Activated naive CD4-positive, alpha-beta T cell treated with anti-CD3 and anti-CD28 coated beads, Interleukin-2, amount 10 ng/mL, durations not matched to agents 7 days and 5 days (primary cell): ENCODE measurements around the gene WFDC9.
"Not testable (repeated sequence)": the region's sequence is repeated elsewhere in the genome, so short reads cannot be mapped to it uniquely, and the experiment has no call there.

ENCODE experiments used
- CTCF ChIA-PET: fragments of 350-600 bp; sonication (Branson Sonifier 250); formaldehyde crosslinking; loops from one replicate; lab custom pipeline; 2021; ENCODE audit warnings: antibody characterized with exemption; lab: Charles Lee
- DNase-seq: peaks from one replicate; pipeline ENCODE4 v3.0.0-alpha.2; 2020
- H3K27ac Mint-ChIP-seq: one replicate; pipeline ENCODE4 v1.8.0; 2021; ENCODE audit warnings: mild to moderate bottlenecking, moderate library complexity, mixed read lengths
- H3K27me3 Mint-ChIP-seq: one replicate; pipeline ENCODE4 v1.8.0; 2021; ENCODE audit warnings: mild to moderate bottlenecking, mixed read lengths
- H3K36me3 Mint-ChIP-seq: one replicate; pipeline ENCODE4 v1.8.0; 2021; ENCODE audit warnings: mixed read lengths
- H3K4me1 Mint-ChIP-seq: one replicate; pipeline ENCODE4 v1.8.0; 2021; ENCODE audit warnings: mixed read lengths
- H3K4me3 Mint-ChIP-seq: one replicate; pipeline ENCODE4 v1.8.0; 2021; ENCODE audit warnings: mild to moderate bottlenecking, moderate library complexity, mixed read lengths
- H3K9me3 Mint-ChIP-seq: one replicate; pipeline ENCODE4 v1.8.0; 2021; ENCODE audit warnings: mixed read lengths

Gene WFDC9

GRCh38 chr20:45626540-45626939 is 4.5 kb downstream of the WFDC9 start:
- CTCF ChIA-PET = no interaction called here
- Mint-ChIP-seq H3K36me3 (no peaks in the 10 kb centered on the region), H3K27ac (no peak overlapping the region), H3K27me3 (peaks cover 9% of the 10 kb centered on the region), H3K4me3 (no peak overlapping the region), H3K4me1 (no peaks in the 10 kb centered on the region), H3K9me3 (no peaks in the 10 kb centered on the region)
- DNase-seq = no peak

DNA sequence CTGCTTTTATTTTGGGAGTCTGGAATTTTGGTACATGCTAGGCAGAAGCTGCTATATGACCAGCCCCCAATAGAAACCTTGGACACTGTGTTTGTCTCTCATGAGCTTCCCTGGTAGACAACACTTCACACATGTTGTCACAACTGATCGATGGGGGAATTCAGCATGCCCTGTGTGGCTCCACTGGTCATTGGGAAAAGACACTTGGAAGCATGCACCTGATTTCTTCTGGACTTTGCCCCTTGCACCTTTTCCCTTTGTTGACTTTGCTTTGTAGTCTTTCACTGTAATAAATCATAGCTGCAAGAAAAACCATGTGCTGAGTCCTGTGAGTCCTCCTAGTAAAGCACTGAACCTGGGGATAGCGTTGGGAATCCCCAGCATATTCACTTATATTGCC is 9.5 kb downstream of the WFDC9 start:
- Mint-ChIP-seq H3K9me3 (no peaks in the 10 kb centered on the region), H3K4me1 (no peaks in the 10 kb centered on the region), H3K27ac (no peak overlapping the region), H3K4me3 (no peak overlapping the region), H3K36me3 (no peaks in the 10 kb centered on the region), H3K27me3 (peaks cover 8% of the 10 kb centered on the region)
- DNase-seq = no peak
- CTCF ChIA-PET = no interaction called here

- no peaks in the 10 kb centered on the region for H3K9me3 Mint-ChIP-seq
- no peak overlapping the region for H3K27ac Mint-ChIP-seq
- CTCF ChIA-PET = interaction anchor here (1.3 kb wide), 1 partner anchor 152 kb away, joined by 3 read pairs; no protein-coding TSS in a partner anchor
- no peak for DNase-seq
- no peak overlapping the region for H3K4me3 Mint-ChIP-seq
- no peaks in the 10 kb centered on the region for H3K4me1 Mint-ChIP-seq
- peaks cover 8% of the 10 kb centered on the region for H3K27me3 Mint-ChIP-seq
- H3K36me3 Mint-ChIP-seq = no peaks in the 10 kb centered on the region
These were observed 13.5 kb downstream of the WFDC9 start for GRCh38 chr20:45617591-45617990.

GRCh38 chr20:45612314-45612713 is 18.8 kb downstream of the WFDC9 start:
- H3K9me3 Mint-ChIP-seq = peaks cover 3% of the 10 kb centered on the region
- peaks cover 2% of the 10 kb centered on the region for H3K4me1 Mint-ChIP-seq
- CTCF ChIA-PET = no interaction called here
- H3K36me3 Mint-ChIP-seq = no peaks in the 10 kb centered on the region
- H3K27me3 Mint-ChIP-seq = no peaks in the 10 kb centered on the region
- no peak overlapping the region for H3K27ac Mint-ChIP-seq
- H3K4me3 Mint-ChIP-seq = no peak overlapping the region
- no peak for DNase-seq

- Mint-ChIP-seq H3K27me3 (no peaks in the 10 kb centered on the region), H3K27ac (no peak overlapping the region), H3K36me3 (no peaks in the 10 kb centered on the region), H3K4me3 (no peak overlapping the region), H3K4me1 (peaks cover 2% of the 10 kb centered on the region), H3K9me3 (peaks cover 8% of the 10 kb centered on the region)
- DNase-seq = no peak
- CTCF ChIA-PET = no interaction called here
These were observed 20.0 kb downstream of the WFDC9 start for GRCh38 chr20:45611054-45611453.

DNA sequence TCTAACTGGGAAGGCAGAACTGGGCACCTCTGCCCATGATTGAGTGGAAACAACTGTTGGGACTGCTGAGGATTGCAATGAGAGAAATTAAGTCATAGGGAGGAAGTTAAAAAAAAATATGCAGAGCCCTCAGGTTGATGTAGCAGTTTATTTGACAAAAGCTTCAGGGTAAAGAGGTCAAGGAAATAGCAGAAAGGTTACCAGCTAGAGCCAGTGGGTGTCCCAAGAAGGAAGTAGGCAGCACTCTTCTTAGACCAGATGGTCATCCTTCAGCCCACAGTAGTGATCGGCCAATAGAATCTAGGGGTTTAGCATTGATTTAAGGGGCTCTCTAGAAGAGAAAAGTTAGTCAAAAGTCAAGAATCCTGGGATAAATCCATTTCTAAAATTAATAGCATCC is 23.3 kb downstream of the WFDC9 start:
- Mint-ChIP-seq H3K27me3 (peaks cover 6% of the 10 kb centered on the region), H3K36me3 (no peaks in the 10 kb centered on the region), H3K9me3 (peaks cover 12% of the 10 kb centered on the region), H3K4me3 (no peak overlapping the region), H3K4me1 (peaks cover 2% of the 10 kb centered on the region), H3K27ac (no peak overlapping the region)
- CTCF ChIA-PET = no interaction called here
- DNase-seq = no peak

DNA sequence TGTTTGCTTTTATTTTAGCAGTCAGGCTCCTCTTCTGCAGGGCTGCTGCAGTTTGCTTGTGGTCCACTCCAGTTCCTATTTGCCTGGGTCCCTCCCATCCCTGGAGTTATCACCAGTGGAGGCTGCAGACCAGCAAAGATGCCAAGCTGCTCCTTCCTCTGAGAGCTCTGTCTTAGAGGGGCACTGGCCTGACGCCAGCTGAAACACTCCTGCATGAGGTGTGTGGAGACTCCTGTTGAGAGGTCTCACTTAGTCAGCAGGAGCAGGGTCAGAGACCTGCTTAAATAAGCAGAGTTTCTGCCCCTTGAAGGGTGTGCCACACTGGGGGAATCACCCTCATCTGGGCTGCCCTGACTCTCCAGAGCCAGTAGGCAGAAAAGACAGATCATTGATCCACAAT is 35.8 kb downstream of the WFDC9 start:
- Mint-ChIP-seq H3K9me3 (no peaks in the 10 kb centered on the region), H3K36me3 (no peaks in the 10 kb centered on the region), H3K27ac (no peak overlapping the region), H3K27me3 (peaks cover 11% of the 10 kb centered on the region), H3K4me1 (no peaks in the 10 kb centered on the region), H3K4me3 (no peak overlapping the region)
- CTCF ChIA-PET = interaction anchor here (4.9 kb wide), 1 partner anchor 176 kb away, joined by 44 read pairs; no protein-coding TSS in a partner anchor
- no peak for DNase-seq

GRCh38 chr20:45593498-45593897 is 37.6 kb downstream of the WFDC9 start:
- Mint-ChIP-seq H3K27me3 (peaks cover 20% of the 10 kb centered on the region), H3K4me3 (no peak overlapping the region), H3K9me3 (no peaks in the 10 kb centered on the region), H3K4me1 (no peaks in the 10 kb centered on the region), H3K36me3 (no peaks in the 10 kb centered on the region), H3K27ac (no peak overlapping the region)
- no peak for DNase-seq
- CTCF ChIA-PET = interaction anchor here (4.9 kb wide), 1 partner anchor 177 kb away, joined by 44 read pairs; no protein-coding TSS in a partner anchor

- no peaks in the 10 kb centered on the region for H3K9me3 Mint-ChIP-seq
- no peaks in the 10 kb centered on the region for H3K4me1 Mint-ChIP-seq
- H3K36me3 Mint-ChIP-seq = no peaks in the 10 kb centered on the region
- CTCF ChIA-PET = interaction anchor here (4.9 kb wide), 1 partner anchor 178 kb away, joined by 44 read pairs; no protein-coding TSS in a partner anchor
- peaks cover 20% of the 10 kb centered on the region for H3K27me3 Mint-ChIP-seq
- DNase-seq = peak; percentile 43
- no peak overlapping the region for H3K27ac Mint-ChIP-seq
- H3K4me3 Mint-ChIP-seq = no peak overlapping the region
These were observed 38.4 kb downstream of the WFDC9 start for GRCh38 chr20:45592574-45593189.

- Mint-ChIP-seq H3K27me3 (peaks cover 18% of the 10 kb centered on the region), H3K9me3 (no peaks in the 10 kb centered on the region), H3K27ac (no peak overlapping the region), H3K36me3 (no peaks in the 10 kb centered on the region), H3K4me3 (no peak overlapping the region), H3K4me1 (no peaks in the 10 kb centered on the region)
- DNase-seq = no peak
- CTCF ChIA-PET = interaction anchor here (1.7 kb wide), 1 partner anchor 181 kb away, joined by 8 read pairs; no protein-coding TSS in a partner anchor
These were observed 41.4 kb downstream of the WFDC9 start for GRCh38 chr20:45589725-45590124.

GRCh38 chr20:45588800-45589199 is 42.3 kb downstream of the WFDC9 start:
- no peak overlapping the region for H3K27ac Mint-ChIP-seq
- CTCF ChIA-PET = interaction anchor here (1.7 kb wide), 1 partner anchor 182 kb away, joined by 8 read pairs; no protein-coding TSS in a partner anchor

DNA sequence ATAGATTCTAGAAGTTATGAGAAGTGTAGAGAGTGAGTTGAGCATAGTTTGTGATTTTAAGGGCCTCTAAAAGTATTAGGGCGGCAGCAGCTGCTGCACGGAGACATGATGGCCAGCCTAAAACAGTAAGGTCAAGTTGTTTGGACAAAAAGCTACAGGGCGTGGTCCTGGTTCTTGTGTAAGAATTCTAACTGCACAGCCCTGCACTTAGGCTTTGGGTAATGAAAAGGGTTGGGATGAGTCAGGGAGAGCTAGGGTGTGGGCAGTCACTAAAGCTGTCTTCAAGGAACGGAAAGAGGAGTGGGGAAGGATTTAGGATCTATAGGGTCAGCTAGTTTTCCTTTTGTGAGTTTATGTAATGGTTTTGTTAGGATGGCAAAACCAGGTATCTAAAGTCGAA is 45.1 kb downstream of the WFDC9 start:
- H3K36me3 Mint-ChIP-seq, DNase-seq, H3K4me3 Mint-ChIP-seq, H3K4me1 Mint-ChIP-seq, H3K9me3 Mint-ChIP-seq, H3K27ac Mint-ChIP-seq: not testable (repeated sequence)
- CTCF ChIA-PET = interaction anchor here (0.8 to 1.3 kb wide), 2 partner anchors 185 to 186 kb away, joined by 3 read pairs; no protein-coding TSS in a partner anchor
- peaks cover 30% of the 10 kb centered on the region for H3K27me3 Mint-ChIP-seq

More at GRCh38 chr20:45588800-45589199, 42.3 kb downstream of the WFDC9 start:
- Mint-ChIP-seq H3K4me3 (no peak overlapping the region), H3K4me1 (no peaks in the 10 kb centered on the region), H3K9me3 (no peaks in the 10 kb centered on the region), H3K36me3 (no peaks in the 10 kb centered on the region), H3K27me3 (peaks cover 18% of the 10 kb centered on the region)
- DNase-seq = no peak

DNA sequence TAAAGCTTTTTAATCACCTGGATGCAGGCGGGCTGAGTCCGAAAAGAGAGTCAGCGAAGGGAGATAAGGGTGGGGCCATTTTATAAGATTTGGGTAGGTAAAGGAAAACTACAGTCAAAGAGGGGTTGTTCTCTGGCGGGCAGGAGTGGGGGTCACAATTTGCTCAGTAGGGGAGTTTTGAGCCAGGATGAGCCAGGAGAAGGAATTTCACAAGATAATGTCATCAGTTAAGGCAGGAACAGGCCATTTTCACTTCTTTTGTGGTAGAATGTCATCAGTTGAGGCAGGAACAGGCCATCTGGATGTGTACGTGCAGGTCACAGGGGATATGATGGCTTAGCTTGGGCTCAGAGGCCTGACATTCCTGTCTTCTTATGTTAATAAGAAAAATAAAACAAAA is 46.8 kb downstream of the WFDC9 start:
- H3K4me1 Mint-ChIP-seq, H3K27ac Mint-ChIP-seq, H3K9me3 Mint-ChIP-seq, DNase-seq, H3K36me3 Mint-ChIP-seq, H3K4me3 Mint-ChIP-seq: not testable (repeated sequence)
- H3K27me3 Mint-ChIP-seq = peaks cover 25% of the 10 kb centered on the region
- CTCF ChIA-PET = interaction anchor here (1.4 to 1.5 kb wide), 2 partner anchors 8 to 187 kb away, joined by 3 to 4 read pairs; no protein-coding TSS in a partner anchor

GRCh38 chr20:45583502-45583901 is 47.6 kb downstream of the WFDC9 start:
- CTCF ChIA-PET = interaction anchor here (1.4 to 1.5 kb wide), 2 partner anchors 8 to 187 kb away, joined by 3 to 4 read pairs; no protein-coding TSS in a partner anchor

DNA sequence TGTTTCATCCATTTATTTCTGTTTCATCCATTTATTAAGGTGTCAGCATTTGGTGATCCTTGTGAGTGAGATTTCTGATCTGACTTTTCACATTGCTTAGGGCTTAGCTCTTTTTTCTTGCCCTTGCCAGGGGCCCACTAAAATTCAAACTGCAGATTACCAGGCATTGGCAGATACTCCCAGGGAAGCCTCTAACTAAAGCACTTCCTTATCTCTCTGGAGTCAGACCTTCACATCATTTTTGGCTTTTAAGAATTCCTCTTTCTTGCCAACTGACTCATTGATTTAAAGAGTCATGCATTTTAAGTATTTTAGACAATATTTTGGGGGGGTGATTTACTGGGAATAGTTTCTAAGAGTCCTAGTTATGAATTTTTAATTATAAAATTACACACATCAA is 49.4 kb downstream of the WFDC9 start:
- H3K4me3 Mint-ChIP-seq = no peak overlapping the region
- no peak for DNase-seq
- H3K27ac Mint-ChIP-seq = no peak overlapping the region
- H3K27me3 Mint-ChIP-seq = peaks cover 18% of the 10 kb centered on the region
- H3K36me3 Mint-ChIP-seq = no peaks in the 10 kb centered on the region
- no peaks in the 10 kb centered on the region for H3K4me1 Mint-ChIP-seq
- CTCF ChIA-PET = no interaction called here
- no peaks in the 10 kb centered on the region for H3K9me3 Mint-ChIP-seq

More at GRCh38 chr20:45583502-45583901, 47.6 kb downstream of the WFDC9 start:
- H3K9me3 Mint-ChIP-seq = no peaks in the 10 kb centered on the region
- DNase-seq = no peak
- H3K4me1 Mint-ChIP-seq = no peaks in the 10 kb centered on the region
- H3K4me3 Mint-ChIP-seq = no peak overlapping the region
- peaks cover 24% of the 10 kb centered on the region for H3K27me3 Mint-ChIP-seq
- no peaks in the 10 kb centered on the region for H3K36me3 Mint-ChIP-seq
- H3K27ac Mint-ChIP-seq = no peak overlapping the region
